GM12878 (cell line): ENCODE data around the gene NIFK. TPM values are rescaled to one million over a fixed set of nuclear protein-coding genes. Genes with fewer than 3 reads are reported as not detected.

ENCODE experiments used
- ATAC-seq: fragments of 200-7000 bp; cut with Tn5 transposase; 3 replicates; pipeline ENCODE4 v1.9.1; 2020; ENCODE audit warnings: mild to moderate bottlenecking, moderate library complexity
- BruUV-seq: library from RNA; stranded (reverse); fragments of 400-500 nt; replicated peaks from 2 replicates; lab custom pipeline; 2021; lab: Mats Ljungman, UMichigan
- CTCF ChIA-PET: fragments of 300-600 bp; sonication (Branson Sonifier 250); formaldehyde crosslinking; extraction: SDS; loops from one replicate; lab custom pipeline; 2021; ENCODE audit warnings: inconsistent platforms; lab: Yijun Ruan, JAX
- POLR2A ChIA-PET: fragments of 350-600 bp; formaldehyde crosslinking; extraction: SDS; loops from one replicate; lab custom pipeline; 2021; ENCODE audit warnings: inconsistent platforms; lab: Charles Lee
- RAD21 ChIA-PET: fragments of 300-600 bp; sonication (Branson Sonifier 250); formaldehyde crosslinking; loops from one replicate; lab custom pipeline; 2023; ENCODE audit warnings: antibody characterized with exemption; ENCODE audit not compliant: unreplicated experiment; lab: Charles Lee
- SMC1A ChIA-PET: fragments of 300-600 bp; sonication (Branson Sonifier 250); formaldehyde crosslinking; loops from one replicate; lab custom pipeline; 2023; ENCODE audit not compliant: unreplicated experiment, uncharacterized antibody; lab: Charles Lee
- DNase-seq: peaks from one replicate; pipeline ENCODE4 v3.0.0-alpha.2; 2011; ENCODE audit warnings: low read depth, low spot score
- FAIRE-seq: peaks from 3 replicates; lab custom pipeline; 2011; peaks lifted over from hg19 to GRCh38; lab: Jason Lieb, UNC
- H2AFZ ChIP-seq: 2 replicates; pipeline ENCODE4 v1.6.0; 2011; ENCODE audit warnings: low read depth, low read length, control low read depth; ENCODE audit not compliant: control insufficient read depth
- H3K27ac ChIP-seq: 2 replicates; pipeline ENCODE4 v1.5.1; 2011; ENCODE audit warnings: control low read depth; ENCODE audit not compliant: control insufficient read depth, insufficient read depth
- H3K27me3 ChIP-seq, 2 experiments: replicated peaks in 1 of 2; 2 replicates each; pipeline versions ENCODE4 v1.6.0 to v1.6.1; 2011; ENCODE audit warnings: low read length in 1 of 2; ENCODE audit not compliant: control insufficient read depth in 2 of 2, insufficient read depth in 2 of 2
- H3K36me3 ChIP-seq, 2 experiments: 2 replicates each; pipeline ENCODE4 v1.5.1; 2011; ENCODE audit warnings: low read length in 1 of 2; ENCODE audit not compliant: control insufficient read depth in 2 of 2, insufficient read depth in 2 of 2
- H3K4me1 ChIP-seq: 2 replicates; pipeline ENCODE4 v1.6.1; 2011; ENCODE audit warnings: mild to moderate bottlenecking, low read length, moderate library complexity, mixed read lengths; ENCODE audit not compliant: control insufficient read depth, insufficient read depth
- H3K4me2 ChIP-seq: 2 replicates; pipeline ENCODE4 v1.6.0; 2011; ENCODE audit warnings: control low read depth; ENCODE audit not compliant: control insufficient read depth, insufficient read depth
- H3K4me3 ChIP-seq: fragments of 200-600 bp; sonication (generic); 2 replicates; pipeline ENCODE4 v1.5.1; 2016
- H3K79me2 ChIP-seq: 2 replicates; pipeline ENCODE4 v1.6.0; 2011; ENCODE audit warnings: low read length; ENCODE audit not compliant: control insufficient read depth, insufficient read depth
- H3K9ac ChIP-seq: 2 replicates; pipeline ENCODE4 v1.8.0; 2011; ENCODE audit warnings: low read length, control low read depth, mixed read lengths; ENCODE audit not compliant: control insufficient read depth, insufficient read depth
- H3K9me3 ChIP-seq: replicated peaks from 3 replicates; pipeline ENCODE4 v1.5.1; 2011; ENCODE audit warnings: mild to moderate bottlenecking, low read length; ENCODE audit not compliant: control insufficient read depth, insufficient read depth
- H4K20me1 ChIP-seq: 2 replicates; pipeline ENCODE4 v1.6.0; 2011; ENCODE audit not compliant: control insufficient read depth, insufficient read depth
- CEBPZ ChIP-seq: fragments of 150-350 bp; IDR thresholded peaks from 2 replicates; pipeline ENCODE4 v1.6.1; 2016; ENCODE audit warnings: low read depth, low read length
- STAT1 ChIP-seq: fragments of 450-650 bp; conservative IDR thresholded peaks from 2 replicates; pipeline ENCODE4 v1.6.1; 2014; ENCODE audit warnings: antibody characterized with exemption, mild to moderate bottlenecking
- WGBS: methylation state at CpG from one replicate; pipeline ENCODE4 v1.1.6; 2016; ENCODE audit warnings: low lambda C conversion rate; ENCODE audit not compliant: insufficient replicate concordance, insufficient coverage; ENCODE audit errors: missing lambda C conversion rate; 5-methylcytosine and 5-hydroxymethylcytosine counted together
- in situ Hi-C: fragments of 300-500 bp; cut with MboI; formaldehyde crosslinking; loops from 9 replicates; pipeline ENCODE4 v1.14.3; 2018; ENCODE audit warnings: mixed read lengths
- intact Hi-C: fragments of 100-400 bp; cut with micrococcal nuclease; formaldehyde crosslinking; loops from one replicate; pipeline ENCODE4 v1.14.2; 2022; ENCODE audit not compliant: unreplicated experiment
- polyA plus RNA-seq, 11 experiments: library from polyadenylated mRNA; depleted of rRNA in 4 of 11; unstranded in 6 of 11; stranded (reverse) in 5 of 11; fragments of >200 nt; fragmentation: Nextera tagmentation in 4 of 11; fragmentation: Illumina TruSeq in 1 of 11; extraction: Ambion mirVana in 4 of 11; extraction: Trizol in 1 of 11; gene quantifications; 1 replicate in 1 of 11; 2 replicates in 10 of 11; pipeline versions ENCODE4 v1.2.1 to v1.2.3, GENCODE V29; 2011 to 2016; ENCODE audit warnings: inconsistent platforms in 2 of 11, missing spikeins in 2 of 11, low read depth in 1 of 11
- total RNA-seq, 4 experiments: library from RNA; depleted of rRNA in 3 of 4; stranded (reverse); fragments of >200 nt in 3 of 4; fragmentation: Illumina TruSeq in 1 of 4; extraction: Trizol in 1 of 4; gene quantifications; 2 replicates each; pipeline versions ENCODE4 v1.2.1 to v1.2.3, GENCODE V29; 2013 to 2021

Gene NIFK
- total and polyA plus RNA-seq, 10 of the 15 experiments (the other 5 are each of a cell fraction or from before 2014, with no cell fraction given): 47.2 to 286 (median 157) TPM

DNA sequence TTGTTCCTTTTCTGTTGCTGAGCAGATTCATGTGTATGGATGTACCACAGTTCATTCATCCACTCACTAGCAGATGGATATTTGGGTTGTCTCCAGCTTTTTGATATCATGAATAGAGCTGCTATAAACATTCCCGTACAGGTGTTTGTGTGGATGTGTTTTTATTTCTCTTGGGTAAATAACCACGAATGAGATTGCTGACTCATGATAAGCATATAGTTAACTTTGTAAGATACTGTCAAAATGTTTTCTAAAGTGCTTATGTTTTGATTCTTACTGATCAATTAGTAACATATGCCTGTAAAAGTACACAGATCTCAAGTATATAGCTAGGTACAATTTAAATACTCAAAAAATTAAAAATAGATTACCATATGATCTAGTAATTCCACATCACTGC, 46.5 kb upstream of the NIFK start:
- DNase-seq (no peak), ATAC-seq (no peak), FAIRE-seq (no peak)
- peaks cover 0 to 2% of the 10 kb centered on the region in 2 experiments; a peak in 2 of 4 replicates for H3K27me3 ChIP-seq
- TF ChIP-seq STAT1 (no peak), CEBPZ (no peak)
- no peaks in the 10 kb centered on the region for H4K20me1 ChIP-seq
- no peak overlapping the region for H2AFZ ChIP-seq
- no peak overlapping the region for H3K9ac ChIP-seq
- H3K79me2 ChIP-seq: no peaks in the 10 kb centered on the region
- H3K36me3 ChIP-seq: no peaks in the 10 kb centered on the region
- H3K4me1 ChIP-seq: no peaks in the 10 kb centered on the region
- H3K4me2 ChIP-seq: no peak overlapping the region
- no TSS peak for BruUV-seq
- intact Hi-C loops (no loop called here), in situ Hi-C loops (no loop called here)
- no peak overlapping the region for H3K27ac ChIP-seq
- ChIA-PET POLR2A (no interaction called here), RAD21 (no interaction called here), CTCF (no interaction called here), SMC1A (interaction anchor here (0.7 to 1.4 kb wide), 2 partner anchors 27 to 207 kb away, joined by 3 read pairs; no protein-coding TSS in a partner anchor)
- no peak overlapping the region for H3K4me3 ChIP-seq
- 33% methylated on average over 2 of the region's 2 CpGs for WGBS
- H3K9me3 ChIP-seq: no peaks in the 10 kb centered on the region
